Measurements from ENCODE around the gene SDCCAG8. TPM values are rescaled to one million over a fixed set of nuclear protein-coding genes. Genes with fewer than 3 reads are reported as not detected.

Gene SDCCAG8
- total RNA-seq, 2 donors from 2014 or later, result 41.7 to 55.6 TPM

GRCh38 chr1:243542739-243543415 is 287.0 kb downstream of the SDCCAG8 start:
- no peaks in the 10 kb centered on the region for H3K4me1 ChIP-seq (replicated peaks)
- H3K27me3 ChIP-seq (replicated peaks; ENCODE audit: insufficient read depth), result no peaks in the 10 kb centered on the region
- H3K27ac ChIP-seq, result no peak overlapping the region
- no peaks in the 10 kb centered on the region for H3K36me3 ChIP-seq
- intact Hi-C loops (cut with DNase I), result no loop called here
- DNase-seq (ENCODE audit: low spot score), result no peak
- TF ChIP-seq POLR2AphosphoS5 (IDR thresholded peaks at IDR 0.05) (no peak), CTCF (IDR thresholded peaks at IDR 0.05) (no peak)
- H3K4me3 ChIP-seq, result no peak overlapping the region
- 78% methylated on average over 7 of the region's 7 CpGs for WGBS
- no peaks in the 10 kb centered on the region for H3K9me3 ChIP-seq

GRCh38 chr1:243543501-243543900 is 287.7 kb downstream of the SDCCAG8 start:
- Histone ChIP-seq H3K27ac (no peak overlapping the region), H3K9me3 (no peaks in the 10 kb centered on the region), H3K27me3 (replicated peaks; ENCODE audit: insufficient read depth) (no peaks in the 10 kb centered on the region), H3K4me1 (replicated peaks) (no peaks in the 10 kb centered on the region), H3K36me3 (no peaks in the 10 kb centered on the region), H3K4me3 (no peak overlapping the region)
- intact Hi-C loops (cut with DNase I), result no loop called here
- WGBS, result 94% methylated on average over 2 of the region's 2 CpGs
- no peak for DNase-seq (ENCODE audit: low spot score)
- TF ChIP-seq CTCF (IDR thresholded peaks at IDR 0.05) (no peak), POLR2AphosphoS5 (IDR thresholded peaks at IDR 0.05) (no peak), POLR2A (IDR thresholded peaks at IDR 0.05) (no peak)

- Histone ChIP-seq H3K9me3 (no peaks in the 10 kb centered on the region), H3K27ac (no peak overlapping the region), H3K4me1 (replicated peaks) (no peaks in the 10 kb centered on the region), H3K36me3 (no peaks in the 10 kb centered on the region), H3K4me3 (no peak overlapping the region), H3K27me3 (replicated peaks; ENCODE audit: insufficient read depth) (no peaks in the 10 kb centered on the region)
- 0% methylated on average over 1 of the region's 1 CpG for WGBS
- TF ChIP-seq POLR2AphosphoS5 (IDR thresholded peaks at IDR 0.05) (no peak), CTCF (IDR thresholded peaks at IDR 0.05) (no peak), POLR2A (IDR thresholded peaks at IDR 0.05) (no peak)
- DNase-seq (ENCODE audit: low spot score), result no peak
- intact Hi-C loops (cut with DNase I), result no loop called here
These were observed 290.6 kb downstream of the SDCCAG8 start for GRCh38 chr1:243546457-243546856.

- no peaks in the 10 kb centered on the region for H3K36me3 ChIP-seq
- no peaks in the 10 kb centered on the region for H3K27me3 ChIP-seq (replicated peaks; ENCODE audit: insufficient read depth)
- no peak overlapping the region for H3K27ac ChIP-seq
- no peak for TF ChIP-seq POLR2AphosphoS5 (IDR thresholded peaks at IDR 0.05)
- TF ChIP-seq CTCF (IDR thresholded peaks at IDR 0.05), result no peak
- TF ChIP-seq POLR2A (IDR thresholded peaks at IDR 0.05), result no peak
- WGBS, result 81% methylated on average over 3 of the region's 3 CpGs
- DNase-seq (ENCODE audit: low spot score), result no peak
- no peak overlapping the region for H3K4me3 ChIP-seq
- intact Hi-C loops (cut with DNase I), result no loop called here
- no peaks in the 10 kb centered on the region for H3K9me3 ChIP-seq
- H3K4me1 ChIP-seq (replicated peaks), result no peaks in the 10 kb centered on the region
These were observed 292.1 kb downstream of the SDCCAG8 start for GRCh38 chr1:243547891-243548290.

GRCh38 chr1:243548516-243548915 is 292.7 kb downstream of the SDCCAG8 start:
- Histone ChIP-seq H3K36me3 (no peaks in the 10 kb centered on the region), H3K4me1 (replicated peaks) (no peaks in the 10 kb centered on the region), H3K27ac (no peak overlapping the region), H3K4me3 (no peak overlapping the region), H3K9me3 (no peaks in the 10 kb centered on the region), H3K27me3 (replicated peaks; ENCODE audit: insufficient read depth) (no peaks in the 10 kb centered on the region)
- DNase-seq (ENCODE audit: low spot score), result no peak
- intact Hi-C loops (cut with DNase I), result no loop called here
- TF ChIP-seq POLR2AphosphoS5 (IDR thresholded peaks at IDR 0.05) (no peak), POLR2A (IDR thresholded peaks at IDR 0.05) (no peak), CTCF (IDR thresholded peaks at IDR 0.05) (no peak)
- 97% methylated on average over 1 of the region's 1 CpG for WGBS
